GM12872 (cell line): ENCODE measurements around the gene NAA80.

Experiments used
- CTCF ChIP-seq: IDR thresholded peaks from 3 replicates; pipeline ENCODE4 v1.5.1; 2011; ENCODE audit warnings: low read depth, mild to moderate bottlenecking, low read length, moderate library complexity; ENCODE audit not compliant: insufficient read depth

The NAA80 gene

GRCh38 chr3:50289130-50289529 is 10.1 kb downstream of the NAA80 start:
- no peak for TF ChIP-seq CTCF

DNA sequence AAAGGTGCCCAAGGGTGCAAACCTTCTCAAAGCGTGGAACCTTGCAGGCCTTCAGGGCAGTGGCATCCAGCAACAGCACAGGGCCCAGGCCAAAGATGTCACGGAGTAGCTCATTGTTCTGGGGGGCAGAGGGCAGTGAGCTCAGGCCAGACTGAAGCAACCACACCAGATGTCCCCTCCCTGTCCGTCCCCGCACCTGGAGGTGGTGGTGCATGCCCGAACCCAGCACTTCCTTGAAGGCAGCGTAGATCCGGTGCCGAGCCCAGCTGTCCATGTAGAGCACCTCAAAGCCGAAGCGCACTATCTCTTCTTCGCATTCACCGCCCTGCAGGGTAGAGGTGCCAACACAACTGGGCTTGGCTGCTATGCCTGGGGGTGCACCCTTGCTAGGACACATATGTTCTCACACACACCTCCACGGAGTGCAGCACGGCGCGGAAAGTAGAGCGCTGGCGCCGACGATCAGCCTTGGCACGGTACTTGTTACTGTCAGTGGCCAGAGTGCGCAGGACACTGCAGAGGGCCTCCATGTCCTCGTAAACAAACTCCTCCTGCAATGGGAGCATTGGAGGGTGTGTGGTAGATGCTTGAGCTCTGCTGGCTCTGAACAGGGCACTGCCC is 10.7 kb downstream of the NAA80 start:
- no peak for TF ChIP-seq CTCF

- TF ChIP-seq CTCF, result no peak
Observed at GRCh38 chr3:50287262-50287661, 11.9 kb downstream of the NAA80 start.

DNA sequence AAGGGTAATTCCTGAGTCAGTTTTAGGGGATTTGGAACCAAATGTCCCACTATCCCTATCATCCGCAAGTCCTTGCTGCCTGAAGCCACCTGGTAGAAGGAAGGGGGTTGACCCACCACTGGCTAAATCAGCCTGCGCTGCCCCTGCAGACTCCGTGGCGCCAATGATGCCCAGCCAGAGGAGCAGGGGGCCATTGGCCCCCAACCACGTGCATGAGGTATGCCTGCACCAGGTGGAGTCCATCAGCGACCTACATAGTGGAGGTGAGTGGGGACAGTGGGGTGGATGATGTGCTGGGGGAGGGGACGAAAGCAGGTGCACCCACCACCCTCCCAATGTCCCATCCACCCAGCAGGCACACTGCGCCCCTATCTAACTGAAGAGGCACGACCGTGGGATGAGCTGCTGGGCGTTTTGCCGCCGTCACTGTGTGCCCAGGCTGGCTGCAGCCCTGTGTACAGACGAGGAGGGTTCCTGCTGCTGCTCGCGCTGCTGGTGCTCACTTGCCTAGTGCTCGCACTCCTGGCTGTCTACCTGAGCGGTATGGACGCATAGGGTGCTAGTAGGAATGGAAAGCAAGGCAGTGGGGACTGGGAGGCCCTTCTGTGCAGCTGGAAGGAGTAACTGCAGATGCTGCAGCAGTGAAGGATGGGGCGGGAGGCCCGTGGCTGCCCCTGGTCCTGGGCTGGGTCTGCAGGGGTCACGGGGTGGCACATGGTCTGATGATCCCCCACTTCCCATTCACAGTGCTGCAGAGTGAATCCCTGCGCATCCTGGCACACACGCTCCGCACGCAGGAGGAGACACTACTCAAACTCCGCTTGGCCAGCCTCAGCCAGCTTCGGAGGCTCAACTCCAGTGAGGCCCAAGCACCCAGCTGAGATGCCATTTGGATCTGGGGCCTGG is 12.6 kb downstream of the NAA80 start:
- TF ChIP-seq CTCF, result no peak

DNA sequence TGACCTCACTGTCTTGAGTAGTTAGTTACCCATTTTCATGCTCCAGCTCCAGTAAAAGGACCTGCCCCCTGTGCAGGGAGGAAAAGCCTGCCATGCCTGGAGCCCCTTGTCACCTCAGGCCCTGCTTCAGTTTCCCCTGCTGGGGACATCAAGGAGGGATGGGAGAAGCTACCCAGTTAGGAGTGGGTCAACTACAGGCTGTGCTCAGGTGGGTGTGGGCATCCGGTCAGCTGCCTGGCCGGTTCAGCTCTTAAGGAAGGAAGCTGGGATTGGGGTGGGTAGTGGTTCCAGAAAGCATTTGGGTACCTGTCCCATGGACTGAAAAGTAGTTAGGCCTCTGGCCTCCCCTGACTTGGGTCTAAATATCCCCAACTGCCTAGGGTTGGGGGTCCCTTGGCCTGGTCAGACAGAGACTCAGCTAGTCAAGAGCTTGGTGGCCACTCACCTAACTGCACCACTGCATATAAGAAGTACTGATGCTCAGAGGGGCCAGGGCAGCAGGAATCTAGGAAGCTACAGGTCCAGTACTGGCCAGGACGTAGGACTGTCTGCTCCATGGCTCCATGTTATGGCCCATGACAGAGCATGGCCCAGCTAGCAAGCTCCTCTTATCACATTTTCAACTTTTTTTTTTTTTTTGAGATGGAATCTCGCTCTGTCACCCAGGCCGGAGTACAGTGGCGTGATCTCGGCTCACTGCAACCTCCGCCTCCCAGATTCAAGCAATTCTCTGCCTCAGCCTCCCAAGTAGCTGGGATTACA is 19.8 kb downstream of the NAA80 start:
- no peak for TF ChIP-seq CTCF

- TF ChIP-seq CTCF, result no peak
Observed at GRCh38 chr3:50278880-50279224, 20.4 kb downstream of the NAA80 start, which contains the start of gene LSMEM2. Gene LSMEM2, plus strand, starts transcription at chr3:50279087. Its CDS starts 27 bp downstream, at chr3:50279114.

DNA sequence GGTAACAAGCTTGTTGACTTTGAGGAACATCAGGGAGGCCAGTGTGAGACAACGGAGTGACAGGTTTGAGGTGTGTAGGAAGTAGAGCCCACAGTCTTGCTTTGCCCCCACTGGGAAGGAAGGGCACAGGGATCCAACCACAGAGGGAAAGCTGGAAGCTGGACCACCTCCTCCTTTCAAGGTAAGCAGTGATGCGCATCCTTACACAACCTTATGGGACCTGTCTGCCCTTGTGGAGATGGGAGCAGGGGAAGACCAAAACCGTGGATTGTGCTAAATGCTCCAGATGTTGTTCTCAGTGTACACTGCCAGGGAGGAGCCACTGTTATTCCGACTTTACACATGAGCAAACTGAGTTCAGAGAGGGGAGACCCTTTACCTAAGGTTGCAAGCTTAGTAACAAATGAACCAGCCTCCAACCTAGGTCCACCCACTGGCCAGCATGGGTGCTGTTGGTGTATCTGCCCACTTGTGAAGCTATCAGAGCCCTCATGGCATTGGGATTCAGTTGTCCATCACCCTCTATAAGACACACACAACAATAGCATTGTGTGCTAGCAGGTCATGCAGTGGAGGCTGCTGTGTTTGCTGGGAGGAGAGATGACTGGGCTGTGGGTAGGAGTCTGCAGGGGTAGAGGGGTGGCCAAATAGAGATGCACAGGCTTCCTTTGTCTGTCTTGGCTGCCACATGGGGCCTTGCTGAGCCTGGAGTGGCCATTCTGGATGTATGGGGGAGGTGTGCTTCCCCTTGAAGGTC is 20.9 kb downstream of the NAA80 start:
- no peak for TF ChIP-seq CTCF
